Mesenchymal stem cell (in vitro differentiated cells and primary cell): ENCODE results near the gene BACE2.

Experiments
- DNase-seq: peaks from one replicate; pipeline ENCODE4 v3.0.0-alpha.2; 2013
- H2AFZ ChIP-seq: one replicate; pipeline ENCODE4 v1.6.1; 2013; ENCODE audit warnings: low read depth, mild to moderate bottlenecking, control low read depth, inconsistent platforms, low read length, moderate library complexity
- H2AK5ac ChIP-seq: 2 replicates; pipeline ENCODE4 v1.6.1; 2013; ENCODE audit warnings: low read length, moderate library complexity, mild to moderate bottlenecking, inconsistent platforms; ENCODE audit not compliant: severe bottlenecking
- H2BK120ac ChIP-seq: one replicate; pipeline ENCODE4 v1.6.1; 2013; ENCODE audit warnings: low read depth, mild to moderate bottlenecking, inconsistent platforms, low read length, moderate library complexity
- H2BK12ac ChIP-seq, 2 experiments: one replicate each; pipeline ENCODE4 v1.6.1; 2013; ENCODE audit warnings: inconsistent platforms in 2 of 2, low read length in 2 of 2, mild to moderate bottlenecking in 2 of 2, moderate library complexity in 2 of 2, control low read depth in 1 of 2
- H2BK15ac ChIP-seq: one replicate; pipeline ENCODE4 v1.6.1; 2013; ENCODE audit warnings: mild to moderate bottlenecking, low read depth, inconsistent platforms; ENCODE audit not compliant: poor library complexity, severe bottlenecking
- H2BK5ac ChIP-seq: 2 replicates; pipeline ENCODE4 v1.6.1; 2013; ENCODE audit warnings: low read depth, mild to moderate bottlenecking, low read length, control low read depth, inconsistent platforms; ENCODE audit not compliant: poor library complexity, severe bottlenecking
- H3K14ac ChIP-seq, 2 experiments: one replicate each; pipeline ENCODE4 v1.6.1; 2013; ENCODE audit warnings: inconsistent platforms in 2 of 2, low read length in 2 of 2, control low read depth in 1 of 2, mild to moderate bottlenecking in 1 of 2, moderate library complexity in 1 of 2
- H3K18ac ChIP-seq, 2 experiments: one replicate each; pipeline ENCODE4 v1.6.1; 2013; ENCODE audit warnings: inconsistent platforms in 2 of 2, low read length in 2 of 2, control low read depth in 1 of 2, low read depth in 1 of 2, mild to moderate bottlenecking in 1 of 2
- H3K23ac ChIP-seq, 2 experiments: one replicate each; pipeline ENCODE4 v1.6.1; 2013; ENCODE audit warnings: inconsistent platforms in 2 of 2, low read length in 2 of 2, mild to moderate bottlenecking in 2 of 2, moderate library complexity in 2 of 2, control low read depth in 1 of 2
- H3K27ac ChIP-seq: 2 replicates; pipeline ENCODE4 v1.5.1; 2013; ENCODE audit warnings: mild to moderate bottlenecking, moderate library complexity, low read length, control low read depth, inconsistent platforms; ENCODE audit not compliant: poor library complexity, severe bottlenecking
- H3K27me3 ChIP-seq, 2 experiments: 2 replicates each; pipeline versions ENCODE4 v1.6.1 to v1.7.0; 2013; ENCODE audit warnings: low read length in 2 of 2, mild to moderate bottlenecking in 2 of 2, moderate library complexity in 2 of 2, control low read depth in 1 of 2, inconsistent platforms in 1 of 2; ENCODE audit not compliant: control insufficient read depth in 1 of 2, insufficient read depth in 1 of 2
- H3K36me3 ChIP-seq, 2 experiments: 2 replicates each; pipeline versions ENCODE4 v1.6.1 to v1.7.0; 2013; ENCODE audit warnings: low read length in 2 of 2, control low read depth in 1 of 2, inconsistent platforms in 1 of 2, low read depth in 1 of 2, mild to moderate bottlenecking in 1 of 2; ENCODE audit not compliant: insufficient read depth in 2 of 2, control insufficient read depth in 1 of 2
- H3K4ac ChIP-seq, 2 experiments: one replicate each; pipeline ENCODE4 v1.6.1; 2013; ENCODE audit warnings: inconsistent platforms in 2 of 2, low read length in 2 of 2, mild to moderate bottlenecking in 2 of 2, moderate library complexity in 2 of 2, control low read depth in 1 of 2, low read depth in 1 of 2
- H3K4me1 ChIP-seq: 2 replicates; pipeline ENCODE4 v1.6.1; 2013; ENCODE audit warnings: low read depth, low read length, control low read depth; ENCODE audit not compliant: control insufficient read depth, insufficient read depth
- H3K4me2 ChIP-seq: 2 replicates; pipeline ENCODE4 v1.6.1; 2013; ENCODE audit warnings: low read length, mild to moderate bottlenecking, inconsistent platforms; ENCODE audit not compliant: poor library complexity, severe bottlenecking
- H3K4me3 ChIP-seq, 2 experiments: 2 replicates each; pipeline versions ENCODE4 v1.5.1 to v1.7.0; 2013; ENCODE audit warnings: low read length in 2 of 2, mild to moderate bottlenecking in 2 of 2, control low read depth in 1 of 2, low read depth in 1 of 2; ENCODE audit not compliant: insufficient read depth in 1 of 2
- H3K79me1 ChIP-seq: replicated peaks from 2 replicates; pipeline ENCODE4 v1.6.1; 2013; ENCODE audit warnings: mild to moderate bottlenecking, control low read depth, low read length, inconsistent platforms; ENCODE audit not compliant: poor library complexity, severe bottlenecking
- H3K9ac ChIP-seq: 2 replicates; pipeline ENCODE4 v1.7.0; 2013; ENCODE audit warnings: mild to moderate bottlenecking, low read length, moderate library complexity
- H3K9me3 ChIP-seq: 2 replicates; pipeline ENCODE4 v1.7.0; 2013; ENCODE audit warnings: mild to moderate bottlenecking, low read length; ENCODE audit not compliant: control insufficient read depth
- H4K8ac ChIP-seq: one replicate; pipeline ENCODE4 v1.6.1; 2013; ENCODE audit warnings: inconsistent platforms, mild to moderate bottlenecking, low read length, moderate library complexity
- H4K91ac ChIP-seq: one replicate; pipeline ENCODE4 v1.6.1; 2013; ENCODE audit warnings: mild to moderate bottlenecking, low read length, inconsistent platforms
- WGBS: methylation state at CpG from one replicate; pipeline ENCODE4 v1.1.7; 2013; ENCODE audit warnings: mixed read lengths; 5-methylcytosine and 5-hydroxymethylcytosine counted together

BACE2 gene

DNA sequence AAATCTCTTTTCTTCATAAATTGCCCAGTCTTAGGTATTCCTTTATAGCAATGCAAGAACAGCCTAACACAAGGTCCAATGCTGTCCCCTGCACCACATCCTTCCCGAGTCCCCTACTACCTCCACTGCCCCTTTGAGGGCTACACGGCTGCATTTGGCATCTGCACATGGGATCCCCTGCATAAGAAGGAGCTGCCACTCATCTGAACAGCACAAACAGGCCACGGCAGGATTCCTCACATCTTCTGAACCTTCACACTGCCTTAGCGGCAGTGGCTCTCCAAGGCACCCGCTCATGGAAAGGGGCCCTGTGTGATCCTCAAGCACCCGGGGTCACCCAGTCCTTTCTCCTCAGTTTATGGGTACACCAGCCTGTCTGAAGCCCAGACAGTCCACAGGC is 29.2 kb upstream of the BACE2 start:
- no peak overlapping the region for H2AFZ ChIP-seq
- no peak for DNase-seq
- H3K23ac ChIP-seq: no peak overlapping the region
- H4K91ac ChIP-seq: no peak overlapping the region
- H3K4me1 ChIP-seq: peaks cover 4% of the 10 kb centered on the region
- no peak overlapping the region for H3K27ac ChIP-seq
- H3K9me3 ChIP-seq: no peaks in the 10 kb centered on the region
- no peaks in the 10 kb centered on the region for H3K79me1 ChIP-seq
- peaks cover 0 to 68% of the 10 kb centered on the region in 2 experiments for H3K27me3 ChIP-seq
- WGBS: 88% methylated on average over 6 of the region's 6 CpGs
- no peak overlapping the region for H3K4me3 ChIP-seq
- H3K14ac ChIP-seq: no peak overlapping the region
- no peak overlapping the region for H2BK5ac ChIP-seq
- no peak overlapping the region for H3K4ac ChIP-seq
- H2BK12ac ChIP-seq: no peak overlapping the region
- no peak overlapping the region for H3K4me2 ChIP-seq
- H3K36me3 ChIP-seq: no peaks in the 10 kb centered on the region
- no peak overlapping the region for H4K8ac ChIP-seq
- no peak overlapping the region for H3K9ac ChIP-seq
- no peak overlapping the region for H2BK120ac ChIP-seq
- H3K18ac ChIP-seq: no peak overlapping the region
- no peak overlapping the region for H2AK5ac ChIP-seq
- H2BK15ac ChIP-seq: no peak overlapping the region

DNA sequence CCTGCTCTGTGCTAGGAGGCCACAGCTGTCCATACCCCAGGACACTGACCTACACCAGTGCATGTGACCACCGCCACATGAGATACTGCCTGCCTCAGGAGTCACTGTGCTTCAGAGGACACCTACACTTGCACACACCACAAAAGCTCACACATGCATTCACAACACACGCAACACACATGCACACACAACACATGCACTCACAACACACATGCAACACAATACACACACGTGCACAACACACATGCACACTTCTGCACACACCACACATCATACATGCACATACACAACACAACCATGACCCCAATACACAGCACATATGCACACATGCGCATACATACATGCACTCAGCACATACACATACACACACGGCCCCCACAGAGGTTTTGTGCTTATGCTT is 28.7 kb upstream of the BACE2 start:
- Histone ChIP-seq H3K23ac (no peak overlapping the region), H3K4me1 (peaks cover 4% of the 10 kb centered on the region), H2AK5ac (no peak overlapping the region), H3K27me3 (peaks cover 0 to 72% of the 10 kb centered on the region in 2 experiments), H3K4me2 (no peak overlapping the region), H4K91ac (peak overlapping the region; percentile 52), H4K8ac (no peak overlapping the region), H2BK12ac (no peak overlapping the region), H2BK15ac (no peak overlapping the region), H2BK5ac (no peak overlapping the region), H3K18ac (no peak overlapping the region), H3K4me3 (no peak overlapping the region), H3K27ac (no peak overlapping the region), H3K36me3 (no peaks in the 10 kb centered on the region), H2BK120ac (no peak overlapping the region), H3K4ac (no peak overlapping the region), H3K9ac (no peak overlapping the region), H3K79me1 (no peaks in the 10 kb centered on the region), H3K9me3 (no peaks in the 10 kb centered on the region), H3K14ac (no peak overlapping the region), H2AFZ (no peak overlapping the region)
- DNase-seq: no peak
- WGBS: 71% methylated on average over 5 of the region's 5 CpGs

DNA sequence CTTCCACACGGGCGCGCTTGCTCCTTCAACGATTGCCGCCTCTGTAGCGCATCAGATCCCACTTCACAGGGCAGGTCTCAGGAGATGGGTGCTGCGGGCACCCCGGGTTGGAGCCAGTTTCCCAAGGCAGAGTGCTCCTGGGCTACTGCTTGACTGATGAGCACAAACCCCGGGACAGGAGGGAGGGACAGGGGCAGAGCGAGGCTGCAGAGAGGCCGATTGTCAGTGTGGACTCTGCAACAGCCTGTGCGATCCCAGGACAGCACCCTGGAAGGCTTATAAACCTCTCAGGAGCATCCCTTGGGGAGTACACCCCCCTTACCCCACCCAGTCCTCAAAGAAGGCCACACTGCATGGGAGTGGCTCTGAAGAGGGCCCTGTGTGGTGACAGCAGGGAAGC is 28.0 kb upstream of the BACE2 start:
- H3K36me3 ChIP-seq: no peaks in the 10 kb centered on the region
- 82% methylated on average over 10 of the region's 12 CpGs for WGBS
- H3K23ac ChIP-seq: no peak overlapping the region
- H3K9me3 ChIP-seq: no peaks in the 10 kb centered on the region
- H2AFZ ChIP-seq: no peak overlapping the region
- H3K27ac ChIP-seq: no peak overlapping the region
- no peak overlapping the region for H3K14ac ChIP-seq
- H2BK12ac ChIP-seq: no peak overlapping the region
- no peak overlapping the region for H3K9ac ChIP-seq
- H2BK120ac ChIP-seq: no peak overlapping the region
- H4K8ac ChIP-seq: no peak overlapping the region
- no peak for DNase-seq
- H3K4me1 ChIP-seq: peaks cover 4% of the 10 kb centered on the region
- H2AK5ac ChIP-seq: no peak overlapping the region
- H3K4ac ChIP-seq: no peak overlapping the region
- H4K91ac ChIP-seq: no peak overlapping the region
- no peak overlapping the region for H2BK15ac ChIP-seq
- no peak overlapping the region for H2BK5ac ChIP-seq
- no peak overlapping the region for H3K18ac ChIP-seq
- H3K79me1 ChIP-seq: no peaks in the 10 kb centered on the region
- H3K4me2 ChIP-seq: no peak overlapping the region
- no peak overlapping the region for H3K4me3 ChIP-seq
- H3K27me3 ChIP-seq: peaks cover 0 to 70% of the 10 kb centered on the region in 2 experiments

DNA sequence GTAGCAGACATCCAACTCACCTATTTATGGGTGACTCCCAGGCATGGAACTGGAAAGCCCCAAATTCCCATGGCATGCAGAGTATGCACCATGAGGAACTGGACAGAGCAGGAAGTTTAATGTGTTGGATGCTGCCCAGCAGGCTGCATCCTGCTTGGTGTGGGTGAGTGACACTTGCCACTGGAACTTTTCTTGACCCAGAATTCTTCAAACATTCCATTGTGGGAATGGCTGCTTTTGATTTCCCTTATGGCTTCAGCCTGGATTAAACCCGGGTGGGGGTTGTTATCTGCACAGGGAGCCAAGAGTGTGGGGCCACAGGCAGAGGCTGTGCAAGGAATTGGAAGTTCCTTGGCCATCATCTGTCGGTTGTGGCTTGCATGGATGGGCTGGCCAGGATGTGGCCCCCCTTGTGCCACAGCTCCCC is 26.9 kb upstream of the BACE2 start:
- Histone ChIP-seq H4K91ac (no peak overlapping the region), H2BK120ac (no peak overlapping the region), H3K9ac (no peak overlapping the region), H3K23ac (no peak overlapping the region), H2BK5ac (no peak overlapping the region), H3K4me1 (peaks cover 4% of the 10 kb centered on the region), H3K4me2 (no peak overlapping the region), H3K4me3 (no peak overlapping the region), H3K4ac (no peak overlapping the region), H3K36me3 (no peaks in the 10 kb centered on the region), H2AK5ac (no peak overlapping the region), H3K79me1 (no peaks in the 10 kb centered on the region), H3K9me3 (no peaks in the 10 kb centered on the region), H2BK15ac (no peak overlapping the region), H2AFZ (no peak overlapping the region), H3K18ac (no peak overlapping the region), H4K8ac (no peak overlapping the region), H2BK12ac (no peak overlapping the region), H3K14ac (no peak overlapping the region), H3K27ac (no peak overlapping the region), H3K27me3 (peaks cover 0 to 62% of the 10 kb centered on the region in 2 experiments)
- 53% methylated on average over 2 of the region's 2 CpGs for WGBS
- no peak for DNase-seq
